Esophagus squamous epithelium (tissue), 5 donors: ENCODE data around the gene SUSD4. TPM values are rescaled to one million over a fixed set of nuclear protein-coding genes. Genes with fewer than 3 reads are reported as not detected.
"Not testable (repeated sequence)": the region's sequence is repeated elsewhere in the genome, so short reads cannot be mapped to it uniquely, and the experiment has no call there.

ENCODE experiments used
- DNase-seq: peaks from one replicate; lab custom pipeline; 2025; lab: John Stamatoyannopoulos, UW
- H3K27ac ChIP-seq, 4 donors: fragments of 200-600 bp; sonication (generic); one replicate each; pipeline ENCODE4 v1.5.1; 2016 to 2019; ENCODE audit warnings: mild to moderate bottlenecking in 1 of 4
- H3K27me3 ChIP-seq, 4 donors: fragments of 200-600 bp; sonication (generic); 1 replicate in 3 of 4; 2 replicates in 1 of 4; pipeline versions ENCODE4 v1.5.1 to v1.6.0; 2017 to 2021; ENCODE audit warnings: antibody characterized with exemption in 1 of 4
- H3K36me3 ChIP-seq, 3 donors: fragments of 200-600 bp; sonication (generic); one replicate each; pipeline ENCODE4 v1.5.1; 2016 to 2019
- H3K4me1 ChIP-seq, 3 donors: fragments of 200-600 bp; sonication (generic); one replicate each; pipeline ENCODE4 v1.5.1; 2017 to 2019
- H3K4me3 ChIP-seq, 4 donors: fragments of 200-600 bp; sonication (generic); 1 replicate in 3 of 4; 2 replicates in 1 of 4; pipeline ENCODE4 v1.5.1; 2016 to 2019; ENCODE audit warnings: mild to moderate bottlenecking in 2 of 4, moderate library complexity in 1 of 4
- H3K9me3 ChIP-seq, 3 donors: fragments of 200-600 bp; sonication (generic); one replicate each; pipeline ENCODE4 v1.5.1; 2016 to 2019
- CTCF ChIP-seq, 6 experiments: fragments of 450-650 bp in 4 of 6; fragments of 200-600 bp in 2 of 6; sonication (generic) in 2 of 6; IDR thresholded peaks; one replicate each; pipeline ENCODE4 v1.5.1; 2016 to 2019; ENCODE audit warnings: antibody characterized with exemption in 6 of 6, mild to moderate bottlenecking in 4 of 6, moderate library complexity in 4 of 6
- POLR2A ChIP-seq, 4 donors: fragments of 450-650 bp; IDR thresholded peaks; one replicate each; pipeline ENCODE4 v1.6.1; 2017; ENCODE audit warnings: antibody characterized with exemption in 4 of 4, mild to moderate bottlenecking in 4 of 4, moderate library complexity in 3 of 4
- WGBS, 2 donors: methylation state at CpG; one replicate each; pipeline ENCODE4 v1.1.5; 2018; 5-methylcytosine and 5-hydroxymethylcytosine counted together
- intact Hi-C: fragments of 100-400 bp; cut with DNase I; formaldehyde crosslinking; loops from one replicate; pipeline ENCODE4 v1.15.0; 2022
- total RNA-seq, 4 donors: library from RNA; depleted of rRNA; stranded (reverse); fragments of >200 nt; gene quantifications; one replicate each; pipeline ENCODE4 v1.1.0, GENCODE V29; 2016
- donor health status: DM: yes; HTN: yes; CAD: no.

SUSD4 gene
- total RNA-seq, 4 donors from 2014 or later = 42.7 to 50.6 (median 46.5) TPM

DNA sequence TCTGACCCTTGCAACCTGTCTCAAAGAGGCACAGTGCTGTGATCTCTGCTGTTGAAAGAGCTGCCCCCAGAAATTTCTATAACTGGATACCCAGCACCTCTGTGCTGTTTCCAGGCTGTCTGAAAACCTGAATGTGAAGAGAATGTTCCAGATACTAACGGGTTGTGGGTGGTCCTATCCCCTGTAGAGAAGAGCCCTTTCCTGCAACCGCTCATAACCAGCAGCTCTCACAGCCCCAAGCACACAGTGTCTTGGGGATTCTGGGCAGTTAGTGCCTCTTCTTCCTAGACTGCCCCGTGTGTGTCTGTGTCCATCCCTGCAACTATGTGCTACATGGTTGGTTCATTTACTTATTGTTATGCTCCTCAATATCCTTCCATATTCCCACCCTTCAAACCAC lies 104.5 kb downstream of the SUSD4 start:
- H3K27me3 ChIP-seq = no peaks in the 10 kb centered on the region
- H3K27ac ChIP-seq = peak overlapping the region in 1 of 4 donors; percentile 64
- H3K9me3 ChIP-seq = no peaks in the 10 kb centered on the region
- H3K4me3 ChIP-seq = no peak overlapping the region
- peaks cover 0 to 17% (median 0%) of the 10 kb centered on the region in 3 donors for H3K36me3 ChIP-seq
- no peak for DNase-seq
- TF ChIP-seq POLR2A (IDR thresholded peaks at IDR 0.05) = no peak
- no peak for TF ChIP-seq CTCF (IDR thresholded peaks at IDR 0.05)
- 79 to 88% methylated on average over 3 of the region's 3 CpGs for WGBS, 2 donors
- peaks cover 18 to 50% (median 18%) of the 10 kb centered on the region in 3 donors for H3K4me1 ChIP-seq
- intact Hi-C loops = no loop called here

DNA sequence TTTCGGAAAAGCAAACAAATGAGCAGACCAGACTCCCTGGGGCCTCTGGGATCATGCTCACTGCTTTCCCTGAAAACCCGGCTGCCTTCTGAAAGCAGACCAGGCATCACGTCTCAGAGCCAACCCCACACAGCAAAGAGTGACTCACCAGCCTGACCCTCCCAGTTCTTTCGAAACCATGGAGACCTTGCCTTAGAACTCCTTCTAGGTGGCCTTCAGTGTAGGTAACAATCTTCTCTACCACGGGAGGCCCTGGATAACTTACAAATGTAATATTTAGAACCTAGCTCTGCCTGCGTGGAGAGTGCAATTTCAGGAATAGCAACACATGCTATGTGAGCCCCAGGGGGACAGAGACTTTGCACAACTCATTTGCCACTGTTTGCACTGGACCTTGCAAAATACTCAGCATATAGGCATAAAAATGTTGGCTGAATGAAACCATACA lies 105.2 kb downstream of the SUSD4 start:
- intact Hi-C loops = no loop called here
- TF ChIP-seq CTCF (IDR thresholded peaks at IDR 0.05) = no peak
- TF ChIP-seq POLR2A (IDR thresholded peaks at IDR 0.05) = no peak
- 21 to 32% methylated on average over 4 to 6 of the region's 6 CpGs for WGBS, 2 donors
- no peak overlapping the region for H3K4me3 ChIP-seq
- no peaks in the 10 kb centered on the region for H3K27me3 ChIP-seq
- H3K4me1 ChIP-seq = peaks cover 18 to 50% (median 18%) of the 10 kb centered on the region in 3 donors
- peaks cover 0 to 10% (median 0%) of the 10 kb centered on the region in 3 donors for H3K36me3 ChIP-seq
- DNase-seq = no peak
- H3K27ac ChIP-seq = peak overlapping the region in 3 of 4 donors; percentile 5 to 64 (median 6)
- no peaks in the 10 kb centered on the region for H3K9me3 ChIP-seq

DNA sequence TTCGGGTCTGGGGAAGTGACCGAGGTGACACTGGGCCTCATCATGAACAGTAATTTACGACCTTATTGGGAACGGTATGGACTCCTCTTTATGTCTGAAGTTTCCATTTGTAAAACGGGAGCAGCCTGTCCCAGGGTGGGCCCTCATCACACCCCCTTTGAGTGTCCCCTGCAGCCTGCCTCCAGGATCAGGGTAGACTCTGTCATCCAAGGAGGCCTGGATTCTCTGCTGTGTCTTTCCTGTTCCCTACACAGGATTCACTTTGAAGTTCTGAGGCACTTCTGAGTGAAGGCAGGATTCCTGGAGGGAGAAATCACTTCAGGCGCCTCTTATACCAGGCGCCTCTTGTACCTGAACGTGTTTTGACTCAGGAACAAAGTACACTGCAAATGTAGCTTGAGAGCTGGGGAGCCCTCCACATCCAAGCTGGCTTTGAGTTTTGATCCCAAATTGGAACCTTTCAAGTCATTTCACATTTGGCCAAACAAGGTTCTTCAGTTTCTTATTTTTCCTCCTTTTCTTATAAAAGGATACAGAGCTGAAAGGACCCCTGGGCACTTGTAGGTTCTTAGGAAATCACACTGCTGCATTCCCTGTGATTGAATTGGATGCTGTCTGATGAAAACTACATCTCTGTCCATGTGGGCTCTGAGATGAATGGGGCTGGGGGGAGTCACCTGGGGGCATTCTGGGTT lies 106.0 kb downstream of the SUSD4 start:
- Histone ChIP-seq H3K36me3 (peaks cover 0 to 2% (median 0%) of the 10 kb centered on the region in 3 donors), H3K4me1 (peaks cover 18 to 50% (median 18%) of the 10 kb centered on the region in 3 donors), H3K4me3 (no peak overlapping the region), H3K9me3 (no peaks in the 10 kb centered on the region), H3K27ac (peak overlapping the region in 3 of 4 donors; percentile 5 to 64 (median 6)), H3K27me3 (no peaks in the 10 kb centered on the region)
- no peak for DNase-seq
- 82 to 87% methylated on average over 8 of the region's 8 CpGs for WGBS, 2 donors
- no peak for TF ChIP-seq CTCF (IDR thresholded peaks at IDR 0.05)
- TF ChIP-seq POLR2A (IDR thresholded peaks at IDR 0.05) = no peak
- intact Hi-C loops = no loop called here

DNA sequence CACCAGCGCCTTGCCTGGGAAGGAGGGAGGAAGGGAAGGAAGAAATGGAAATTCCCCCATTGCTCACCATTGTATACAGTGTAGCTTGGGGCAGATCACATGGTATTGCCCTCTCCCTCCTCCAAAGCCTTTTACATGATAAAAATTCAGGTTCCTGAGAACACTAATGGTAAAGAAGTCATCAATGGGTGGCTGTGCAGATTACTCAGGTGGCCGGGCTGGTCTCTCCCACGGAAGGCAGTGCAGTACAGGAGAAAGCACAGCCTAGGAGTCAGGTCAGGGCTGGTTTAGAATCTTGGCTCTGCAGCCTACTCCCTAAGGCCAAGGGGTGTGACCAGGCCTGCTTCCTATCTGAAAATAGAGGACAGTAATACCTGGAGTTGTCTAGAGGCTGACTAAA lies 107.9 kb downstream of the SUSD4 start:
- Histone ChIP-seq H3K4me1 (peaks cover 18 to 52% (median 20%) of the 10 kb centered on the region in 3 donors), H3K27ac (peak overlapping the region; percentile 50 to 78 (median 70)), H3K4me3 (no peak overlapping the region), H3K9me3 (no peaks in the 10 kb centered on the region), H3K27me3 (no peaks in the 10 kb centered on the region), H3K36me3 (no peaks in the 10 kb centered on the region)
- intact Hi-C loops = no loop called here
- no peak for DNase-seq
- TF ChIP-seq POLR2A (IDR thresholded peaks at IDR 0.05) = no peak
- no peak for TF ChIP-seq CTCF (IDR thresholded peaks at IDR 0.05)
- 38 to 43% methylated on average over 1 to 3 of the region's 3 CpGs for WGBS, 2 donors

GRCh38 chr1:223253916-223254315 lies 110.1 kb downstream of the SUSD4 start:
- H3K27ac ChIP-seq = no peak overlapping the region
- DNase-seq = no peak
- intact Hi-C loops = no loop called here

GRCh38 chr1:223251387-223251786 lies 112.6 kb downstream of the SUSD4 start:
- intact Hi-C loops, H3K27me3 ChIP-seq, H3K36me3 ChIP-seq, DNase-seq, H3K4me3 ChIP-seq, H3K9me3 ChIP-seq: not testable (repeated sequence)
- H3K27ac ChIP-seq = peak overlapping the region in 2 of 4 donors; percentile 73 to 77
- H3K4me1 ChIP-seq = peaks cover 15 to 50% (median 25%) of the 10 kb centered on the region in 3 donors
- WGBS, 2 donors = 74% methylated on average over 2 of the region's 2 CpGs

More at GRCh38 chr1:223253916-223254315, 110.1 kb downstream of the SUSD4 start:
- TF ChIP-seq POLR2A (IDR thresholded peaks at IDR 0.05) (no peak), CTCF (IDR thresholded peaks at IDR 0.05) (no peak)
- Histone ChIP-seq H3K27me3 (no peaks in the 10 kb centered on the region), H3K9me3 (no peaks in the 10 kb centered on the region), H3K4me1 (peaks cover 18 to 67% (median 30%) of the 10 kb centered on the region in 3 donors), H3K4me3 (no peak overlapping the region), H3K36me3 (no peaks in the 10 kb centered on the region)
- WGBS, 2 donors = 73 to 77% methylated on average over 2 to 3 of the region's 3 CpGs
